Neural progenitor cell (in vitro differentiated cells): ENCODE measurements around the gene DUS3L.

Experiments
- EZH2 ChIP-seq: fragments of 200-600 bp; sonication (generic); IDR thresholded peaks from 2 replicates; pipeline ENCODE4 v1.6.1; 2017; ENCODE audit warnings: antibody characterized with exemption, mild to moderate bottlenecking, moderate library complexity
- EZH2phosphoT487 ChIP-seq: fragments of 200-600 bp; sonication (generic); IDR thresholded peaks from 2 replicates; pipeline ENCODE4 v1.6.1; 2017; ENCODE audit warnings: antibody characterized with exemption
- TF ChIP-seq, protein P1 (sequence below): fragments of 200-600 bp; sonication (generic); IDR thresholded peaks from 2 replicates; pipeline ENCODE4 v1.5.1; 2017; ENCODE audit warnings: antibody characterized with exemption, mild to moderate bottlenecking

DNA sequence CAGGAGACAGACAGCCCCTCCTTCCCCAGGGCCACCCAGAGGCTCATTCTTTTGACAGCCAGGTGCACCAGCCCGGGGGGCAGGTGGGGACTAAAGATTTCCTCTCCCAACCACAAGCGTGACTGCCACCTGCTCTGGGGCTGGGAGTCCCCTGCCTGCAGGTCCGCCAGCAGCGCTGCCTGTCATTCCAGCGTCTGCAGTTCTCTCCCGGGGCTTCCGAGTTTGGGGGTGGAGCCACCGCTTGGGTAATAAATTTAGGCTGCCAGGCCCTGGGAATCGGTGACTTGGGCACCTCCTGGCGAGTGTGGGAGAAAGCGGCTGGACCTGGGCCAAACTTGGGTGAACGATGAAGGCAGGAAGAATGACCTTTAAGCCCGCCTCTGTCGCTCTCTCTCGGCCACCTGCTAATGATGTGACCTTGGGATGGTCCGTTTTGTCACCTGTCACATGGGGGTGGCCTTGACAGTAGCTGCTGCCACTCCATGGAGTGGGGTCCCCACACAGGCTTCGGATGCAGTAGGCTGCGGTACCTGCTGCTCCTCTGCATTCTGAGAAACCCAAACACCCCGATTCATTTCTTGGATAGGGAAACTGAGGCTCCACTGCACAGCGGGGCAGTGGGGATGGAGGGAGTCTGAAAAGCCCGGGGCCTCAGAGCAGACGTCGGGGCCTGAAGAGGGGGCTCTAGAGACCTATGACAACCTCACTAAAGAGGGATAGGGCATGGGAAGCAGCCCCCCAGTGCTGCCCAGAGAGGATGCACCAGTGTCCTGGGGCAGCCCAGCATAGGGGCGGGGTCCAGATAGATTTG lies 35.8 kb upstream of the DUS3L start:
- TF ChIP-seq, protein P1, sequence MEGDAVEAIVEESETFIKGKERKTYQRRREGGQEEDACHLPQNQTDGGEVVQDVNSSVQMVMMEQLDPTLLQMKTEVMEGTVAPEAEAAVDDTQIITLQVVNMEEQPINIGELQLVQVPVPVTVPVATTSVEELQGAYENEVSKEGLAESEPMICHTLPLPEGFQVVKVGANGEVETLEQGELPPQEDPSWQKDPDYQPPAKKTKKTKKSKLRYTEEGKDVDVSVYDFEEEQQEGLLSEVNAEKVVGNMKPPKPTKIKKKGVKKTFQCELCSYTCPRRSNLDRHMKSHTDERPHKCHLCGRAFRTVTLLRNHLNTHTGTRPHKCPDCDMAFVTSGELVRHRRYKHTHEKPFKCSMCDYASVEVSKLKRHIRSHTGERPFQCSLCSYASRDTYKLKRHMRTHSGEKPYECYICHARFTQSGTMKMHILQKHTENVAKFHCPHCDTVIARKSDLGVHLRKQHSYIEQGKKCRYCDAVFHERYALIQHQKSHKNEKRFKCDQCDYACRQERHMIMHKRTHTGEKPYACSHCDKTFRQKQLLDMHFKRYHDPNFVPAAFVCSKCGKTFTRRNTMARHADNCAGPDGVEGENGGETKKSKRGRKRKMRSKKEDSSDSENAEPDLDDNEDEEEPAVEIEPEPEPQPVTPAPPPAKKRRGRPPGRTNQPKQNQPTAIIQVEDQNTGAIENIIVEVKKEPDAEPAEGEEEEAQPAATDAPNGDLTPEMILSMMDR = no peak
- no peak for TF ChIP-seq EZH2
- TF ChIP-seq EZH2phosphoT487 = no peak
